Natural killer cell (primary cell): Measurements from ENCODE around the gene PORCN. TPM values are rescaled to one million over a fixed set of nuclear protein-coding genes. Genes with fewer than 3 reads are reported as not detected.

Experiments
- ATAC-seq, 3 donors: fragments of 150-1000 bp in 2 of 3; fragments of 200-7000 bp in 1 of 3; cut with Tn5 transposase; 1 replicate in 1 of 3; 2 replicates in 2 of 3; pipeline ENCODE4 v1.10.0; 2021; ENCODE audit warnings: mild to moderate bottlenecking in 2 of 3, moderate library complexity in 2 of 3
- DNase-seq, 2 donors: peaks; one replicate each; pipeline versions ENCODE4 v3.0.0 to v3.0.0-alpha.2; 2013 to 2021; ENCODE audit warnings: mixed read lengths in 1 of 2
- H3K27ac ChIP-seq: one replicate; pipeline ENCODE4 v1.5.1; 2013; ENCODE audit warnings: mild to moderate bottlenecking, low read length
- H3K27me3 ChIP-seq: one replicate; pipeline ENCODE4 v1.6.1; 2013; ENCODE audit warnings: low read length; ENCODE audit not compliant: control insufficient read depth, insufficient read depth
- H3K36me3 ChIP-seq: one replicate; pipeline ENCODE4 v1.6.1; 2013; ENCODE audit warnings: low read length; ENCODE audit not compliant: control insufficient read depth, insufficient read depth
- H3K4me1 ChIP-seq: one replicate; pipeline ENCODE4 v1.6.1; 2013; ENCODE audit warnings: low read length; ENCODE audit not compliant: control insufficient read depth, insufficient read depth
- H3K4me3 ChIP-seq: one replicate; pipeline ENCODE4 v1.5.1; 2013; ENCODE audit warnings: low read length
- H3K9me3 ChIP-seq: one replicate; pipeline ENCODE4 v1.6.1; 2013; ENCODE audit warnings: low read length; ENCODE audit not compliant: control insufficient read depth, insufficient read depth
- H3K27ac Mint-ChIP-seq, 2 donors: one replicate each; pipeline ENCODE4 v1.8.0; 2022; ENCODE audit warnings: mild to moderate bottlenecking in 2 of 2, mixed read lengths in 2 of 2, moderate library complexity in 1 of 2
- H3K27me3 Mint-ChIP-seq, 2 donors: one replicate each; pipeline ENCODE4 v1.8.0; 2022; ENCODE audit warnings: low read depth in 2 of 2, mixed read lengths in 2 of 2
- H3K36me3 Mint-ChIP-seq: one replicate; pipeline ENCODE4 v1.8.0; 2022; ENCODE audit warnings: mixed read lengths
- H3K4me1 Mint-ChIP-seq, 2 donors: one replicate each; pipeline ENCODE4 v1.8.0; 2022; ENCODE audit warnings: mixed read lengths in 2 of 2
- H3K4me3 Mint-ChIP-seq: one replicate; pipeline ENCODE4 v1.8.0; 2022; ENCODE audit warnings: mild to moderate bottlenecking, moderate library complexity, mixed read lengths
- H3K9me3 Mint-ChIP-seq, 2 donors: one replicate each; pipeline ENCODE4 v1.8.0; 2022; ENCODE audit warnings: mixed read lengths in 2 of 2
- WGBS: methylation state at CpG from one replicate; pipeline ENCODE4 v1.1.7; 2013; ENCODE audit warnings: missing lambda C conversion rate; ENCODE audit not compliant: insufficient coverage; 5-methylcytosine and 5-hydroxymethylcytosine counted together
- intact Hi-C: fragments of 100-400 bp; cut with micrococcal nuclease; formaldehyde crosslinking; loops from one replicate; pipeline ENCODE4 v1.14.2; 2022
- total RNA-seq, 4 donors: library from RNA; stranded (reverse); fragments of 120-200 nt in 1 of 4; gene quantifications; one replicate each; pipeline versions ENCODE4 v1.2.3 to v1.2.4, GENCODE V29; 2013 to 2022
- TF ChIP-seq, protein P1 (sequence below): fragments of 200-600 bp; IDR thresholded peaks from one replicate; pipeline ENCODE4 v1.8.0; 2022; ENCODE audit warnings: antibody characterized with exemption

The PORCN gene
- total RNA-seq, 3 donors from 2014 or later (not counting 1 experiment from before 2014, with no cell fraction given), result 29.6 to 33.1 (median 31.1) TPM

DNA sequence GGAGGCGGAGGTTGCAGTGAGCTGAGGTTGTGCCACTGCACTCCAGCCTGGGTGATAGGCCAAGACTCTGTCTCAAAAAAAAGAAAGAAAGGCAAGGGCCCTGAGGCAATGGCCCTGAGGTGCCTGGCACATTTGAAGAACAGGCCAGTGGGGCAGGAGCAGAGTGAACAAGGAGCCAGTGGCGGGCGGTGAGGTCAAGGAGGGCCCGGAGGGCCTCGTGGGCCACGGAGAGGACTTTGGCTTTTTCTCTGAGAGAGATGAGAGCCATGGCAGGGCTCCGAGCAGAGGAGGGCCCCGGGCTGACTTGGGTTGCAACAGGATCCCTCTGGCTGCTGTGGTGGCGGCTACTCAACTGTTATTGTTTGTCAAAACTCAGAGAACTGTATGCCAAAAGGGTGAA, 19.5 kb upstream of the PORCN start:
- Histone ChIP-seq H3K4me1 (peaks cover 20% of the 10 kb centered on the region), H3K36me3 (no peaks in the 10 kb centered on the region), H3K4me3 (no peak overlapping the region), H3K27ac (no peak overlapping the region), H3K9me3 (no peaks in the 10 kb centered on the region), H3K27me3 (no peaks in the 10 kb centered on the region)
- 90% methylated on average over 8 of the region's 9 CpGs for WGBS
- Mint-ChIP-seq H3K27ac (no peak overlapping the region), H3K9me3 (no peaks in the 10 kb centered on the region), H3K4me1 (peaks cover 18 to 20% of the 10 kb centered on the region in 2 donors), H3K36me3 (no peaks in the 10 kb centered on the region), H3K27me3 (no peaks in the 10 kb centered on the region), H3K4me3 (no peak overlapping the region)
- DNase-seq (no peak), ATAC-seq (no peak)
- TF ChIP-seq, protein P1, sequence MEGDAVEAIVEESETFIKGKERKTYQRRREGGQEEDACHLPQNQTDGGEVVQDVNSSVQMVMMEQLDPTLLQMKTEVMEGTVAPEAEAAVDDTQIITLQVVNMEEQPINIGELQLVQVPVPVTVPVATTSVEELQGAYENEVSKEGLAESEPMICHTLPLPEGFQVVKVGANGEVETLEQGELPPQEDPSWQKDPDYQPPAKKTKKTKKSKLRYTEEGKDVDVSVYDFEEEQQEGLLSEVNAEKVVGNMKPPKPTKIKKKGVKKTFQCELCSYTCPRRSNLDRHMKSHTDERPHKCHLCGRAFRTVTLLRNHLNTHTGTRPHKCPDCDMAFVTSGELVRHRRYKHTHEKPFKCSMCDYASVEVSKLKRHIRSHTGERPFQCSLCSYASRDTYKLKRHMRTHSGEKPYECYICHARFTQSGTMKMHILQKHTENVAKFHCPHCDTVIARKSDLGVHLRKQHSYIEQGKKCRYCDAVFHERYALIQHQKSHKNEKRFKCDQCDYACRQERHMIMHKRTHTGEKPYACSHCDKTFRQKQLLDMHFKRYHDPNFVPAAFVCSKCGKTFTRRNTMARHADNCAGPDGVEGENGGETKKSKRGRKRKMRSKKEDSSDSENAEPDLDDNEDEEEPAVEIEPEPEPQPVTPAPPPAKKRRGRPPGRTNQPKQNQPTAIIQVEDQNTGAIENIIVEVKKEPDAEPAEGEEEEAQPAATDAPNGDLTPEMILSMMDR, result no peak
- intact Hi-C loops, result no loop called here

DNA sequence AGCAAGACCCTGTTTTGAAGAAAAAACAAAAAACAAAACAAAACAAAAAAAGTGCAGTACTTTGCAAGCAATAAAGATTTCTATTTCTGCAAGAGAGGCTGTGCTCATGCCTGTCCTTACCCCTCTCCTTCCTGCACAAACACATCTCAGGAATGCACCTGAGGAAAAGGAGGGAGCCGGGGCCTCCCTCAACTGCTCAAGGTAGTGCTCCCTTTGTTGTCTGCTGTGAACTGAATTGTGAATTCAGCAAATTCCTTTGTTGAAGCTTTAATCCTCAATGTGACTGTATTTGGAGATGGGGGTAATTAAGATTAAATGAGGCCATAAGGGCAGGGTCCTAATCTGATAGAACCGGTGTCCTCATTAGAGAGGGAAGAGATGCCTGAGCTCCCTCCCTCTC, 18.9 kb upstream of the PORCN start:
- no peak overlapping the region for H3K4me3 ChIP-seq
- H3K27me3 ChIP-seq, result no peaks in the 10 kb centered on the region
- Mint-ChIP-seq H3K4me3 (no peak overlapping the region), H3K27me3 (no peaks in the 10 kb centered on the region), H3K4me1 (peaks cover 18 to 20% of the 10 kb centered on the region in 2 donors), H3K9me3 (no peaks in the 10 kb centered on the region), H3K27ac (no peak overlapping the region), H3K36me3 (no peaks in the 10 kb centered on the region)
- DNase-seq (no peak), ATAC-seq (no peak)
- no peak overlapping the region for H3K27ac ChIP-seq
- 100% methylated on average over 2 of the region's 2 CpGs for WGBS
- intact Hi-C loops, result no loop called here
- no peaks in the 10 kb centered on the region for H3K9me3 ChIP-seq
- peaks cover 20% of the 10 kb centered on the region for H3K4me1 ChIP-seq
- H3K36me3 ChIP-seq, result no peaks in the 10 kb centered on the region
- TF ChIP-seq, protein P1, result no peak

DNA sequence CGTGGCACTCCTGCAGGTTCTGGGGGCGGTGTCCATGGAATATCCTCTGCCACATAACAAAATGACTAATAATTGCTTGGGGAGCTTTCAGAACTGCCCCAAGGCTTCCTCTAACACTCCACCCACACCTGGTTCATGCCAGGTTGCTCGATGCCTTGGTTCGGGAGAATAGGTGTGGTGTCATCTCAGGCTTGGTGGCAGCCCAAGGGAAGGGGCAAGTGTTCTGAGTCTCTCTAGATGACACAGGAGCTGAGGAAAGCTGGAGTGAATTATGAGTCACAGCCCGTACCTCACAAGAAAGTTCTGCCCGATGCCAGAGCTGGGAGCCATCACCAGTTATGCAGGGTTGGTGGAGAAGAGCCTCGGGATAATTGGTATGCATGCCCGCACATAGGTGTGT, 18.1 kb upstream of the PORCN start:
- intact Hi-C loops, result no loop called here
- no peaks in the 10 kb centered on the region for H3K27me3 ChIP-seq
- no peak overlapping the region for H3K27ac Mint-ChIP-seq

DNA sequence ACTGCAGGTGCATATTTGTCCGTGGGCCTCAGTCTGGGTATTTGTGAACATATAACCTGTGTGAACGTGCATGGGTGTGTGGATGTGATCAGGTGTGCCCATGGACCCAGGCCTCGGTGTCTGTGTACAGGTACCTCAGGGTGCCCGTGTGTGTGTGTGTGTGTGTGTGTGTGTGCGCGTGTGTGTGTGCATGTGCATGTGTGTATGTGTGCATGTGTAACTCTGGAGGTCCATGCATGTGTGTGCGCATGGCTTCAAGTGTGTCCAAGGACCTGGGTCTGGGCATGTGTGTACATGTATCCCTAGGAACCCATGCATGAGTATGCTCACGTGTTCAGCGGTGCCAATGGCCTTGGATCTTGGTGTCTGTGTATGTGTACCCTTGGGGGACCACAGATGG, 17.0 kb upstream of the PORCN start:
- no peaks in the 10 kb centered on the region for H3K27me3 ChIP-seq
- ATAC-seq (no peak), DNase-seq (no peak)
- no peak overlapping the region for H3K27ac ChIP-seq
- no peaks in the 10 kb centered on the region for H3K9me3 Mint-ChIP-seq
- H3K36me3 ChIP-seq, result no peaks in the 10 kb centered on the region
- H3K9me3 ChIP-seq, result no peaks in the 10 kb centered on the region
- peaks cover 18 to 20% of the 10 kb centered on the region in 2 donors for H3K4me1 Mint-ChIP-seq
- H3K4me3 Mint-ChIP-seq, result no peak overlapping the region
- peaks cover 20% of the 10 kb centered on the region for H3K4me1 ChIP-seq
- H3K27ac Mint-ChIP-seq, result no peak overlapping the region
- 96% methylated on average over 9 of the region's 9 CpGs for WGBS
- TF ChIP-seq, protein P1, result no peak
- no peaks in the 10 kb centered on the region for H3K36me3 Mint-ChIP-seq
- intact Hi-C loops, result no loop called here
- no peak overlapping the region for H3K4me3 ChIP-seq
- H3K27me3 Mint-ChIP-seq, result no peaks in the 10 kb centered on the region

More for the DNA sequence above, 18.1 kb upstream of the PORCN start:
- Histone ChIP-seq H3K4me1 (peaks cover 20% of the 10 kb centered on the region), H3K4me3 (no peak overlapping the region), H3K9me3 (no peaks in the 10 kb centered on the region), H3K27ac (no peak overlapping the region), H3K36me3 (no peaks in the 10 kb centered on the region)
- DNase-seq (no peak), ATAC-seq (no peak)
- H3K9me3 Mint-ChIP-seq, result no peaks in the 10 kb centered on the region
- no peak overlapping the region for H3K4me3 Mint-ChIP-seq
- WGBS, result 91% methylated on average over 8 of the region's 8 CpGs
- TF ChIP-seq, protein P1, result no peak
- no peaks in the 10 kb centered on the region for H3K27me3 Mint-ChIP-seq
- H3K36me3 Mint-ChIP-seq, result no peaks in the 10 kb centered on the region
- peaks cover 18 to 20% of the 10 kb centered on the region in 2 donors for H3K4me1 Mint-ChIP-seq
